GM19467 (cell line): Measurements from ENCODE around the gene CD109.
A peak's percentile ranks its signal among the peaks of the same experiment; 100 is the strongest.

Source experiments
- ATAC-seq: cut with Tn5 transposase; IDR thresholded peaks from one replicate; pipeline ENCODE4 v1.9.1; 2021; ENCODE audit warnings: mild to moderate bottlenecking, moderate library complexity; ENCODE audit not compliant: unreplicated experiment

CD109 gene

DNA sequence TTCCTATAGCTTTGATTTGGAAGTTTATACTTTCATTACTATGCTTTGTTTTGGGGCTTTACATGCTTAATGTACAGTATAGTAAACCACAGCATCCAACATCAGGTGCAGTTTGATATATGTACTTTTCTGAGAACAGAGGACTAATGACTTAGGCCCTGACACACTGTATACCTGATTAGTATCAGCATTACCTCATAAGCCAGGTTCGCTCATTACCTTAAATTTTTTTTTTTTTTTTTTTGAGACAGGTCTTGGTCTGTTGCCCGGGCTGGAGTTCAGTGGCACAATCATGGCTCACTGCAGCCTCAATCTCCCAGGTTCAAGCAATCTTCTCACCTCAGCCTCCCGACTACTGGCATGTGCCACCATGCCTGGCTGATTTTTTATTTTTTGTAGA is 28.4 kb downstream of the CD109 start:
- no peak for ATAC-seq

DNA sequence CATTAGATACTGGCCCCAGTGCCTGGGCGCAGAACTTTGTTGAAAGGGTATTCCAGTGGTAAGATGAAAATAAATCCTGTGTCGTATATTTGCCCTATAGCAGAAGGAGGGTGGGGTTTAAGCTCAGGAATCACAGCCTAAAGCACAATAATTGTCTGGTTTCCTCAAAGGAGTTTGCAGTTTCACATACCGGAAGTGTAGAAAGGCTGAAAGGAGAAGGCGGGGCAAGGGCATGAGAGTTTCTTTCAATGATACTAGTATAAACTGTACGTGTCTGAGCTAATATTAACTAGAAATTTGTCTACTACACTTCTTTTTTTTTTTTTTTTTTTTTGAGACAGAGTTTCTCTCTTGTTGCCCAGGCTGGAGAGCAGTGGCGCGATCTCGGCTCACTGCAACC is 29.2 kb downstream of the CD109 start:
- ATAC-seq: peak; percentile 61

DNA sequence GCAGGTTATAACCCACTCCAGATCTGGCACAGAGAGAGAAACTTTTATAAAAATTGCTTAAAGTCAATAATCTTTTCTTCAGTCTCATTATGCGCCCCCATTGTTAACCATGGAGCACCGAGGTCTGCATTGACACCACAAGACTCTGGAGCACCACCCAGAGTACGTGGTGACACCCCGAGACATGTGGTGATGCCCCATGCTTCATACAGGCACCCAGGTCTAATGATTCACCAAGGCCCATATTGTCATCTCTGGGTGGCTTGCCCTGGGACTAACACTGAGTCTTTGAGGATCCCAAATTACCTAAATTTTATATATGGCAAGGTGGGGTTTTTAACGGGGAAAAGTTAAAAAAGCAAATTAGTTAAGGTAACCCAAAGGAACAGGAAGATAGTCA is 31.1 kb downstream of the CD109 start:
- ATAC-seq: no peak

DNA sequence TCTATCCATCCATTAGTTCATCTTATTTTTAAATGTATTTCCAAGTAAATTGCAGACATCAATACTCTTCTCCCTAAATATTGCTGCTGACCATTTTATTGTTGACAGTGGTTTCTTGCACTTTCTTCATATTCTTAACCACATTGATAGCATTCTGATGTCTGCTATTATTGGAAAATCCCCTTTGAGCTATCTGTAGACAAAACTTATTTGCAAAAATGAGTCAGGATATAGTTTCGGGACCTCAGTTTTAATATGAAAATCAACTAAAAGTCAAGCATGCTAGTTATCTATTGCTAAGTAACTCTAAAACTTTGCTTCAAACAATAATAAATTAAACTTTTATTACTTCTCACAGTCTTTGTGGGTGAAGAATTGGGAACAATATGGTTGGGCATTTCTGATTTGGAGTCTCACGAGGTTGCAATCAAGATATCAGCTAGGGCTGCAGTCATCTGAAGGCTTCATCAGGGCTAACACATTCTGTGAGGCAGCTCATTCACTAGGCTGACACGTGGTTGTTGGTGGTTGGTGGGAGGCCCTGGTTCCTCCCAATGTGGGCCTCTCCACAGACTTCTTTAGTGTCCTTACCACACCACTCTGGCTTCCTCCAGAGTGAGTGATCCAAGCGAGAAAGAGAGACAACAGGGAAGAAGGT is 32.7 kb downstream of the CD109 start:
- no peak for ATAC-seq

DNA sequence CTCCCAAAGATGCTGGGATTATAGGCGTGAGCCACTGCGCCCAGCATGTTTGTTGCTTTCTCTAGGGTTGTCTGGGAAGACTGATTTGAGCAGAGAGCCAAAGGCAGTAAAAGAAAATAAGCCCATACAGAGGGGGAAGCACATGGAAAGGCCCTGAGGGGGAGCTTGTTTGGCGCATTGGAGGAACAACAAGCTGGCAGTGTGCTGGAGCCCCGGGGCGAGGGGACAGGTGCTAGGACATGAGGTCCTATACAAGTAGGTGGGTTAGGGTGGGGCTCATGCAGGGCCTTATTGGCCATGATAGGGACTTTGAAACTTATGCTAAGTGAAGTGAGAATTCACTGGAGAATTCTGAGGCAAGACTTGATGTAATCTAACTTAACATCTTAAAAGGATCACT is 35.3 kb downstream of the CD109 start:
- no peak for ATAC-seq

DNA sequence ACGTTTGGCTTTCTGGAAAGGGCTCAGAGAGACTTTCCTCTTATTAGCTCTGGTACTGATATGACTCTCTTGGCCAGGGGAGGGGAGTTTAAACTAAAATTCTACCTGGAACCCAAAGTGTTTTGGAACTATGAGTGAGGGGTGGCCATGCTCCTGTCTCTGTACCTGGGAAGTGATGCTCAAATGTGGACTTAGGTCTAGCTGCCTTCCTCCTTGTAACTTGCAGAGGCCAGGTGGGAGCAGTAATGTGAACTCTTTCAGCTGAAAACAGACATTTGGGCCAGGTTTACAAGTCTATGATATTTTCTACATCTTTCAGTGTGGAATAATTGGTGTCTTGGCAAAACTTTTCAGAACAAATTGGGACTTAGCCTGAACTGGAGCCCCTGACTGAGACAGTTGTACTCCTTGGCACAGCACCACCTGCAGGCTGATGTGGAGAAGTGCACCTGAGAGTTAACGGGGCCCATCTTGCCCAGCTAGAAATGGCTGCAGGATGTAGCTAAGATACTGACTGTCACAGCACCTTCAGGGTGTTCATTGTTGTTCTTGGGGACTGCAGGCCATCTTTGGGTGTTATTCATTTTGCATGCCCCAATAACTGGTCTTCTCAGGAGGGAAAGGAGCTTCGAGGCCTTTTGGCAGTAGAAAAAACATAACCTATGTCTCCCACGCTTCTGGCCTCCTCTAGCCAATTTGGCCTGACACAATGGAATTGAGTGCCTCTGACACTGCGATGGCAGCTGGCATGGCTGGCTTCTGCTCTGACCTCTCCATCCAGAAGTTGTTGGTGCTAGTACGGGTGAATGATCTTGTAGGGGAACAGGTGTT is 37.1 kb downstream of the CD109 start:
- peak; percentile 85 for ATAC-seq

DNA sequence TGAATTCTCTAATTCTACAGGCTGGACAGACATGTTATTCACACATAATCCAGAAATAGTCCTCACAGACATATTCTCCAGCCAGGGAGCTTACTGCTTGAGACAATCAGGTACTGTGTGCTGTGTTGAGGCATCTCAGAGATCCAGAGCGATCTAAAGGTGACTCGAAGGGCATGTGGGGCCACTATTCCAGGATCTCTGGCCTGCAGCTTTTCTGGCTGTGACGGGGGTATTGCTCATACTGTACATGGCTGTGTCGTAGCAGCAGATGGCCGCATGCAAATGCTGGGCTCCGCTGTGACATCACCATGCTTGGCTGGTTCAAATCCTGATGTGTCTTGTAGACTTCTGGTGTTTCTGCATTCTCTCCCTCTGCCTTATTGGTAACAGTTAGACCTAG is 37.8 kb downstream of the CD109 start:
- ATAC-seq: no peak

DNA sequence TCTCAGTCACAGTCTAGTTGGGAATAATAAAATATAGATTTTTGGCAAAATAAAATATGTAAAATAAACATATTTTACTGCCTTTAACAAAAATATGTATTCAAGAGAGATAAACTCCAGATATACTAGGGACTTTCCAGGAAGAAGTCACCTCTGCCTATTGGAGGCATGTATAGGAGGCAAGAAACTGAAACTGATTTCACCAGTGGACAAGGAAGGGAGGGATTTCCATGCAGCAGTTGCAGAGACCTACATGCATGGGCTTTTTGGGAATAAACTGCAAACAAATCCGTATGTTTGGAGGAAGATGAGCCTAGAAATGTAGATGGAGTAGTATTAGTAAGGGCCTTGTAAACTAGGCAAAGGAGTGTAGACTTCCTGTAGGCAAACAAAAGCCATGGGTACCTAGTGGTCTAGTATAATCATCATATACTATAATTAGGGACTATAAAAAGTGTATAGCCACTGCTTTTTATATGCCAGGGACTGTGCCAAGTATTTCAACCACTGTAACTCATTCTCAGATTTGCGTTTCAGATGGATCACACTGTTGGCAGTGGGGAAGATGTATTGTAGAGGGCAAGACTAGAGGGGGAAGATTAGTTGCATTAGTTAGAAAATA is 38.9 kb downstream of the CD109 start:
- ATAC-seq: no peak

DNA sequence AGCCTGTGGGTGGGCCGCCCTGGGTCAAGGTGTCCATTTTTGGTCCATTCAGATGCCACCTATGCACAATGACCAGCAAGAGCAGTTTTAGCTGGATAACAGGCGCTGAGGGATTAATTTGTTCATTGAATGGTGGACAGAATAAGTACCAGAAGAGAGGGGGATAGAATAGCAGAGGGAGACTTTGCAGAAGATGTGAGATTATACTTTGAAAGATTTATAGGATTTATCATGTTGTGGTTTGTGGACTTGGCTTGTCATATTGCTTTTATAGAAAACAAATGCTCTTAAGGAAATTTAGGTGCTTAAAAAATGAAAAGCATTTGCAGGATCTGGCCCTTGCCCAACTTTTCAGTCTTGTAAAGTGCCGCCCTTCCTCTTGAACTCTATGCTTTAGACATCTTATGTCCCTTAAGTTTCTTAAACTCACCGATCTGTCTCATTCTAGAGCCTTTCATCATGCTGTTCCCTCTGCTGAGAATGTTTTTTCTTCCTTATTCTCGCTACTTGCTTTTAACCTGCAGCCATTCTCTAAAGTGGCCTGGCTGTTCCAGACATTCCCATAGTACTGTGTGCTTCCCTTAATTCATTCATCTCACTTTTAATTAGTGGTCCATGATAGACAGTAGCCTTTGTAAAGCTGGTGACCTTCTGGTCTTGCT is 42.5 kb downstream of the CD109 start:
- ATAC-seq: no peak

DNA sequence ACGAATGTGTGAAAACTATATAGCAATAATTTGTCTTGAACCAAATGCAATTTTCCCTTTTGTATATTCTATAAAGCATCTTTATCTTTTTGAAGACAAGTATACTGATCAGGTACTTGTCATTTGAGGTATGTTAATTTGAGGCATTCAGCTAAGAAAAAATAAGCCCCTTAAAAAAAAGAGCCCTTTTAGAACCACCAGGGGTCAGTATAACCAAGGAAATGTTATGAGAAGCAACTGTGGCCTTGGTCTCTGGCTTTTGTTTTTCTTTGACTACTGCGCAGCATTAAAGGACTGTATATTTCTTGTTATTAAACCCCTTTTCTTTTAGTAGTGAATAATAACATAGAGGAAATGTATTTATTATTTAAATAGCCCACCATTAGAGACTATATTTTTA is 43.1 kb downstream of the CD109 start:
- no peak for ATAC-seq

DNA sequence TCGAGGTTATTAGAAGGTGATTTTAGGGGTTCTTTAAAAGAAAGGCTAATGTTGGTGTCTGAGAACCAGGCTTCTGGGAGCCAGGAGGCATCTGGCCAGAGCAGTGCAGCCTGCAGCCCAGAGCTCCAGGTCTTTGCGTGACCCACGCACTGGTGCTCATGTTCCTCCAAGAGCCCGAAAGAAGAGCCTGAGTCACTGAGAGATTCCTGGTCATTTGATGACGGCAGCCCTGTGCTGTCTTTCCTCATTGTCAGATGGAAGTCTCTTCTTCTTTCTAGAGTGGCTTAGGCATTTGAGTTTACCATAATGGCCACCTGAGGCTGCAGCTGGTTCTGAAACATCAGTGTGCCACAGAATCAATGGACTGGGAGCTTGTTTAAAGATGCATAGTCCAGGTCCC is 46.4 kb downstream of the CD109 start:
- ATAC-seq: no peak

DNA sequence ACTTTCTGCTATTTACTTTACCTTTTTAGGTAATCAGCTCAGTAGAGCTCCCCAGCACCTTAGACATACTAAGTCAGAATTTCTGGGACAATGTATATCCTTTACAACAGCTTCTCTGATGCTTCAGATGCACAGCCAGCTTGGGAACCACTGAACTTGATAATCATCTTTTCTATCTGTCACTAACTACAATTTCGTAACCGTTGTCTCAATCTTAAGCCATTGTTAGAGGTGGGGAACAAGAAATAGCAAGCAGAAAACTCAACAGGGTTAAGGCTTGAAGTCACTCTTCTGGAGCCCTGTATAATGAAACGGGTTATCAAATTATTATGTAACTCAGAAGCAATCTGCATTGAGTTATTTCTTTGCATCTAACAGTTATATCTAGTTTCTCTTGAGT is 47.1 kb downstream of the CD109 start:
- ATAC-seq: no peak

DNA sequence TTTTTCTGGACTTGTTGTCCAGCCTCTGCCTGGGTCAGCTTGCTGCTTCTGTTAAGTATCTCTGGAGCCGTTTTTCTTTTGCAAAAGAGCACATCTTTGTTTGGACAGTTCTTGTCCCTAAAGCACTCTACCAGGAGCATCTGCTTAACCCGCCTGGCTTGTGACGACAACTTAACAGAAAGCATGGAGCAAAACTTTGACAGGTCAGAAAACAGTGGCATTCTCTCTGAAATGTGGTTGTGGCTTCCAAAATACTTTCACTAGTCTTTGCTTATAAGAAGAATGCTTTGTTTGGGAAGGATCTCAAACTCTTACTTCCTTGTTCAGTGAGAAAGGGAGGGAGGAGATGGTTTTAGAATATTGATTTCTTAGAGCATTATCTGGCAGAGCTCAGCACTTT is 47.6 kb downstream of the CD109 start:
- no peak for ATAC-seq

DNA sequence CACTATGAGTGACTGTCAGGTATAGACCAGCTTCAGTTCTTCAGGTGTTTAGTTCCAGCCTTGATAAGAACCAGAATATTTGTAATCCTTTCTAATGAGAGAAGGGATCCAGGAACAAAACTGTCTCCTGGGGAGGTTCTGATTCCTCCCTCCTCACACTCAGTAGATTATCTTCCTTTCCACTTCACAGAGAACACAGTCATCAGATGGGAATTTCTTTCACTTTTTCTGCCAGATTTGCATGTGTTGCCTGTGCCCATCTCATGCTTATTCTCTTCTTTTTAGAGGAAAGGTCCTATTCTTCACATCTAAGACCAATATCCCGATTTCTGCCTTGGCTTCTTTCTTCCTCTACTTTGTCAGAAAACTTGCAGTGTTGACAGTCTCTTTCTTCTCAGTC is 50.8 kb downstream of the CD109 start:
- no peak for ATAC-seq

DNA sequence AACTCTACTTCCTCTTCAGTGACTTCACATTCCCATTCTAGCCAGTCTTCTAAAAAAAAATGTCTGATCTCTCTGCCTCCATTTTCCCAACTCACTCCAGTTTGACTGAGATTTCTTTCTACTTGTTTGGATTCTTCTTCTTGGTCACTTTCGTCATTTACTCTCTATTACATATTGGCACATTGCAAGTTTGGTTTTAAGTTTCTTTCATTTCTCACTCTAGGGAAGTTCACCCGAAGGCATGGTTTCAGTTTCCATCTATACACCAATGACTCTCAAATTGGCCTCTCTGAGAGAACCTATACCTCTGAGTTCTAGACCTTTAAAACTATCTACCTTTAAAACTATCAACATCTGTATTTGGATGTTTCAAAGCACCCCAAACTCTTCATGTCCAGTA is 51.3 kb downstream of the CD109 start:
- peak; percentile 99 for ATAC-seq

DNA sequence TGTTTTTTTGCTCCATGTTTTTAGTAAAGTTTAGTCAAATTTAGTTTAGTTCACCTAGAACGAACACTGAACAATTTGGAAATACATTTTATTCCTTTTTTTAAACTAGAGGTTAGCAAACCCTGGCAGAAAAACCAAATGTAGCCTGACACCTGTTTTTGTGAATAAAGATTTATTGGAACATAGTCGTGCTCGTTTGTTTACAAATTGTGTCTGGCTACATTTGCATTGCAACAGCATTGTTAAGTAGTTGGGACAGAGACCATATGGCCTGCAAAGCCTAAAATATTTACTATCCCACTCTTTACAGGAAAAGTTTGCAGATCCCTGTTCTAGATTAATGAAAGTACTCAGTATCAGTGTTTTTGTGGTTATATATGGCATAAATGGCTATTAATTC is 56.9 kb downstream of the CD109 start:
- ATAC-seq: no peak

DNA sequence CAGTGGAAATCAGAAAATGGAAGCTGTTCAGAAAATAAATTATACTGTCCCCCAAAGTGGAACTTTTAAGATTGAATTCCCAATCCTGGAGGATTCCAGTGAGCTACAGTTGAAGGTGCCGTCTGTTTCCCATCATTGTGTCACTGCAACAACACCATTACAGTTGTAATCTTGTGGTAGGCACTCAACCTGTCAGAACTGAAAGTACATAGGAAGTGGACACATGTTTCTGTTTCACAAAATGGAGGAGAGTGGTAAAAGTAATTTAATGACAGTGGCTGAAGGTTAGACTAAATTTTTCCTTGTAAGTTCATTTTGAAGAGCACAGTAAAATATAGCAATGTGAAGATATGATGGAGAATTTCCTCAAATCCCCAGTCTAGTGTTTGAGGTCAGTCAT is 70.0 kb downstream of the CD109 start:
- no peak for ATAC-seq

DNA sequence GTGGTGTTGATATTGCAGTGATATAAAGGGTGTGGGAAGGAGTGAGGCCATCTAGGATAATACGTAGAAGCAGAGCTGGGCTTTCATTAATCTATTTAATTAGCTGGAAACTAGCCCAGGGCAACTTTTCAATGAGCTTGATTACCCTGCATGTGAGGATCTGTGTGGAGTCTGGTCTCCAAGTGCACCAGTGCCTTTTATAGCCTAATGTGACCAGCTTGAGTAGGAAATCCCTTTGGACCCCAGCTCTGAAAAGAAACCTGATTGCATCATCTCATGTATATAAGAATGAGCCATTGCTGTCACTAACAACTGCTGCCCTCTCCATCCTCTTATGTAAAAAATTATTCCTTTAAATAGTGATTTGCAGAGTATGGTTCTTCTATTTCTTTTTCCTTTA is 72.6 kb downstream of the CD109 start:
- ATAC-seq: no peak

DNA sequence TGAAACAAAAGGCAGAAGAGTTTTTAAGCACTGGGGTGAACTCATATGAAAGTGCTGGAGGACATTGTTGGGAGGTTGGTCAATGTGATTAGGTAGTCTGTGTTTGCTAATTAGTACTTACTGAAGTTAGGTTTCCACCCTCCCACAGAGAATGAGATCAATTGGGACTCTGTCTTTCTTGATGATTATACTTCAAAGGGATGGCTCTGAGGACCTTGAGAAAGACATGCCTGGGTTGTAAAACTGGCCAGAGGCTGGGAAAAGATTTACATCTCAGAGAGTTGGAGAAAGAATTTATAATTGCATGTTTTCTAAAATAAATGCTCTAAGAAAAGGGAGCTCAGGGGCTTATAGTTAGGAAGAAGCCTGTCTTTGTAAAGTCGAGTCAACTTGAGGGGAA is 74.0 kb downstream of the CD109 start:
- no peak for ATAC-seq

DNA sequence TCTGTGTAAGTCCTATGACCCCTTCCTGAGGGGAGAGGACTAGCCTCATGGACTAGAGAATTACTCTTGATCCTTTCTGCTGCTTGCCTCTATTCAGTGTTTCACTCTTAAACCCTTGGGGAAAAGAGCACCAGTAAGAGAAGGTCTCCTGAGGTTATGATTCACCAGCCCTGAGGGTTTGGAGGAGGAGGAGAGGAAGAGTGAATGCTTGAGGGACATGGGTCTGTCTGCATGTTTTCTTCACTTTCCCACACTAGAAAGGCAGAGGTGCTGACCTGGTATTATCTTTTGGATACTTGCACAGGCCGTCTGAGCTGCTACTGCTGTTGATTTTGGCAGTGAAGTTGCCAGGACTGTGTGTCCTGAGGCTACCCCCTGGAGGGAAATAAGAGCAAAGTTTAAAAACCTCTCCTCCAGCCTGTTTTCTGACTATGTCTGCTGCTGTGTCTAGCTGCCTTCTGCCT is 78.3 kb downstream of the CD109 start:
- ATAC-seq: no peak

DNA sequence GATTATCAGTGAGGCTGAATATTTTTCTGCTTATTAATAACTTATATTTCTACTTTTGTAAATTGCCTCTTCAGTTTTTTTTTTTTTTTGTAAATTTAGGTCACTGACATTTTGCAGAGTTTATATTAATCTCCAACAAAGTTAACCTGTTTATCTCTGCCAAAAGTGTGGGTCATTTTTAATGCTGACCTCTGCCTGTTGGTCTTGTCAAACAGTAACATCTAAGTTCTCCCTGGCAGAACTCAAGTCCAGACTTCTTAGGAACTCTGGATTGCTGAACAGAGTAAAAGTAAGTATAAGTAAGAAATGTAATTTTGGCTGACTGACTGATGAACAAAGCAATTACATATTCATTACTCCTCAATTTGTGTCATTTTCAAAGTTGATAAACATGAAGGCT is 83.9 kb downstream of the CD109 start:
- no peak for ATAC-seq

DNA sequence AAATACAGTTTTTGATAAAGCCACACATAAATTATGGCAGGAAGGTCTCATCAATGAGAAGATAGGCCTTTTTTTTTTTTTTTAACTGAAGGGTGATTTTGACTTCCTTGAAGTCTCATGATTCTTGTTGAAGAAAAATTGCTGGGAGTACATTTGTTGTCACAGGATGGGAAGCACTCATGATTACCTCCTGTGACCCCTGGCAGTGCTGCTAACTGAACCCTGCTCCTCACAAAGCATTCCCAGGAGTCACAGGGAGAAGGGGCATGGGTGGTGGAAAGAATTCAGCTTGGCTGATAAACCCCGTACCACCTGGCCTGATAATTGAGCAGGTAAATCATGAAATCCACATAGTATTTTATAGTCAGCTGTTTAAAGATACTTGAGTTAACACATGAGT is 86.9 kb downstream of the CD109 start:
- ATAC-seq: no peak
